ENCODE measurements around the gene DLGAP1. TPM values are rescaled to one million over a fixed set of nuclear protein-coding genes. Genes with fewer than 3 reads are reported as not detected.

The DLGAP1 gene
- total RNA-seq, 1 experiment from 2014 or later = 0.39 TPM

- TF ChIP-seq CBX3 (IDR thresholded peaks at IDR 0.05; ENCODE audit: low read depth) (no peak), TCF7L2 (IDR thresholded peaks at IDR 0.05; ENCODE audit: borderline replicate concordance, extremely low read depth, insufficient read depth, insufficient read length) (no peak), POLR2A (IDR thresholded peaks at IDR 0.05; ENCODE audit: borderline replicate concordance, extremely low read depth, insufficient read depth, insufficient read length) (no peak)
- POLR2A ChIA-PET = no interaction called here
These were observed 522.8 kb downstream of the DLGAP1 start for GRCh38 chr18:3932276-3932675.

GRCh38 chr18:3931542-3932112, 523.5 kb downstream of the DLGAP1 start:
- POLR2A ChIA-PET = no interaction called here
- no TSS peak for BruUV-seq (replicated peaks)
- H3K79me2 ChIP-seq (ENCODE audit: insufficient read depth, low read length) = no peaks in the 10 kb centered on the region

More at GRCh38 chr18:3932276-3932675, 522.8 kb downstream of the DLGAP1 start:
- Histone ChIP-seq H2AFZ (ENCODE audit: low read depth, low read length, poor library complexity, severe bottlenecking) (no peak overlapping the region), H3K9me3 (ENCODE audit: control insufficient read depth in 1 of 2, insufficient read depth in 1 of 2, low read depth in 1 of 2, low read length in 2 of 2) (no peaks in the 10 kb centered on the region), H3K27me3 (ENCODE audit: insufficient read depth, low read length) (no peaks in the 10 kb centered on the region), H3K27ac (ENCODE audit: low read depth, low read length) (no peak overlapping the region), H4K20me1 (ENCODE audit: insufficient read depth) (no peaks in the 10 kb centered on the region), H3K9ac (ENCODE audit: low read length) (no peak overlapping the region), H3K9me2 (ENCODE audit: insufficient read depth) (no peaks in the 10 kb centered on the region), H3K4me1 (ENCODE audit: control insufficient read depth in 1 of 2, insufficient read depth in 2 of 2, low read length in 2 of 2) (no peaks in the 10 kb centered on the region), H3K79me2 (ENCODE audit: insufficient read depth, low read length) (no peaks in the 10 kb centered on the region), H3K36me3 (ENCODE audit: control insufficient read depth in 1 of 2, insufficient read depth in 2 of 2, low read length in 2 of 2) (no peaks in the 10 kb centered on the region), H3K4me2 (ENCODE audit: low read length) (no peak overlapping the region), H3K4me3 (replicated peaks in 1 of 2; ENCODE audit: low read depth in 1 of 2, low read length in 2 of 2) (no peak overlapping the region)
- intact Hi-C loops (cut with micrococcal nuclease) = no loop called here
- ATAC-seq (no peak), DNase-seq (ENCODE audit: low read depth, low spot score) (no peak)
- ChIA-PET CTCF (no interaction called here), RAD21 (ENCODE audit: low non-redundant PET in 1 of 2, low total read pairs in 2 of 2, uncharacterized antibody in 2 of 2, unreplicated experiment in 2 of 2) (no interaction called here)
- BruUV-seq (replicated peaks) = no TSS peak

More at GRCh38 chr18:3931542-3932112, 523.5 kb downstream of the DLGAP1 start:
- intact Hi-C loops (cut with micrococcal nuclease) = no loop called here
- Histone ChIP-seq H3K9me2 (ENCODE audit: insufficient read depth) (no peaks in the 10 kb centered on the region), H3K27me3 (ENCODE audit: insufficient read depth, low read length) (no peaks in the 10 kb centered on the region), H3K4me3 (replicated peaks in 1 of 2; ENCODE audit: low read depth in 1 of 2, low read length in 2 of 2) (no peak overlapping the region), H3K9me3 (ENCODE audit: control insufficient read depth in 1 of 2, insufficient read depth in 1 of 2, low read depth in 1 of 2, low read length in 2 of 2) (no peaks in the 10 kb centered on the region), H3K36me3 (ENCODE audit: control insufficient read depth in 1 of 2, insufficient read depth in 2 of 2, low read length in 2 of 2) (no peaks in the 10 kb centered on the region), H3K27ac (ENCODE audit: low read depth, low read length) (no peak overlapping the region), H3K4me2 (ENCODE audit: low read length) (no peak overlapping the region), H3K9ac (ENCODE audit: low read length) (no peak overlapping the region), H4K20me1 (ENCODE audit: insufficient read depth) (no peaks in the 10 kb centered on the region), H2AFZ (ENCODE audit: low read depth, low read length, poor library complexity, severe bottlenecking) (no peak overlapping the region), H3K4me1 (ENCODE audit: control insufficient read depth in 1 of 2, insufficient read depth in 2 of 2, low read length in 2 of 2) (no peaks in the 10 kb centered on the region)
- CTCF ChIA-PET = interaction anchor here (0.6 kb wide), 1 partner anchor 15 kb away, joined by 3 read pairs; no protein-coding TSS in a partner anchor
- DNase-seq (ENCODE audit: low read depth, low spot score) (no peak), ATAC-seq (no peak)
- RAD21 ChIA-PET (ENCODE audit: low non-redundant PET in 1 of 2, low total read pairs in 2 of 2, uncharacterized antibody in 2 of 2, unreplicated experiment in 2 of 2) = no interaction called here
- TF ChIP-seq FOSL1 (IDR thresholded peaks at IDR 0.05; ENCODE audit: low read depth) (no peak), POLR2A (IDR thresholded peaks at IDR 0.05; ENCODE audit: borderline replicate concordance, extremely low read depth, insufficient read depth, insufficient read length) (no peak), SP1 (IDR thresholded peaks at IDR 0.05; ENCODE audit: low read depth) (no peak), EZH2 (IDR thresholded peaks at IDR 0.05) (no peak), ELF1 (IDR thresholded peaks at IDR 0.05; ENCODE audit: borderline replicate concordance, low read depth) (no peak), ZBTB33 (IDR thresholded peaks at IDR 0.05; ENCODE audit: extremely low read depth, insufficient replicate concordance, low read length) (no peak), SRF (IDR thresholded peaks at IDR 0.05; ENCODE audit: low read depth) (no peak), ATF3 (IDR thresholded peaks at IDR 0.05) (no peak), YY1 (IDR thresholded peaks at IDR 0.05; ENCODE audit: extremely low read depth, insufficient replicate concordance, low read depth, low read length) (no peak), POLR2AphosphoS5 (IDR thresholded peaks at IDR 0.05; ENCODE audit: low read depth, low read length) (no peak), EZH2phosphoT487 (IDR thresholded peaks at IDR 0.05; ENCODE audit: borderline replicate concordance) (no peak), CTCF (IDR thresholded peaks at IDR 0.05 in 2 of 3, conservative IDR thresholded peaks at IDR 0.05 in 1 of 3; ENCODE audit: borderline replicate concordance in 1 of 3, insufficient read depth in 1 of 3, low read depth in 2 of 3, low read length in 2 of 3) (no peak), MAX (IDR thresholded peaks at IDR 0.05) (no peak), SIN3A (IDR thresholded peaks at IDR 0.05; ENCODE audit: low read depth) (no peak), CEBPB (IDR thresholded peaks at IDR 0.05; ENCODE audit: low read depth) (no peak), CBX3 (IDR thresholded peaks at IDR 0.05; ENCODE audit: low read depth) (no peak)

Data from HCT116 (cell line).